GM12878 (cell line): Measurements from ENCODE around the gene FLT4.

ENCODE experiments used
- CEBPB ChIP-seq, 2 experiments: fragments of 150-350 bp in 1 of 2; IDR thresholded peaks; 2 replicates each; pipeline ENCODE4 v1.6.1; 2012 to 2014; ENCODE audit warnings: low read depth in 2 of 2, low read length in 2 of 2, borderline replicate concordance in 1 of 2, inconsistent platforms in 1 of 2
- CTCF ChIP-seq, 3 experiments: IDR thresholded peaks in 2 of 3; conservative IDR thresholded peaks in 1 of 3; 2 replicates each; pipeline ENCODE4 v1.5.1; 2011; ENCODE audit warnings: low read depth in 3 of 3, low read length in 3 of 3, mild to moderate bottlenecking in 3 of 3, control low read depth in 2 of 3, moderate library complexity in 2 of 3, inconsistent platforms in 1 of 3, mixed read lengths in 1 of 3; ENCODE audit not compliant: control insufficient read depth in 2 of 3, insufficient read depth in 1 of 3; ENCODE audit errors: extremely low read depth in 1 of 3
- MYC ChIP-seq: IDR thresholded peaks from 2 replicates; pipeline ENCODE4 v1.6.1; 2011; ENCODE audit warnings: mild to moderate bottlenecking, low read length, moderate library complexity, inconsistent platforms; ENCODE audit not compliant: insufficient read depth, insufficient replicate concordance, insufficient read length, severe bottlenecking
- PML ChIP-seq: IDR thresholded peaks from 2 replicates; pipeline ENCODE4 v1.6.1; 2012; ENCODE audit warnings: low read length, inconsistent platforms
- POLR2AphosphoS5 ChIP-seq: IDR thresholded peaks from 2 replicates; pipeline ENCODE4 v1.6.1; 2011; ENCODE audit warnings: mild to moderate bottlenecking, low read length, inconsistent platforms
- RFX5 ChIP-seq: IDR thresholded peaks from 2 replicates; pipeline ENCODE4 v1.6.1; 2011; ENCODE audit warnings: low read depth, low read length, improper control_type of control experiment
- USF2 ChIP-seq: IDR thresholded peaks from 2 replicates; pipeline ENCODE4 v1.6.1; 2011; ENCODE audit warnings: low read depth, low read length, improper control_type of control experiment, borderline replicate concordance

- no peak for TF ChIP-seq MYC
- no peak for TF ChIP-seq POLR2AphosphoS5
- TF ChIP-seq PML, result no peak
- no peak for TF ChIP-seq USF2
- no peak for TF ChIP-seq CEBPB (IDR thresholded peaks at IDR 0.05; ENCODE audit: borderline replicate concordance in 1 of 2, low read depth in 2 of 2, low read length in 2 of 2)
- TF ChIP-seq CTCF (IDR thresholded peaks at IDR 0.05 in 2 of 3, conservative IDR thresholded peaks at IDR 0.05 in 1 of 3; ENCODE audit: control insufficient read depth in 2 of 3, extremely low read depth in 1 of 3, insufficient read depth in 1 of 3, low read depth in 3 of 3, low read length in 3 of 3), result no peak
- no peak for TF ChIP-seq RFX5
Measured at GRCh38 chr5:180691046-180691445, 41.6 kb upstream of the FLT4 start.
